GM12875 (cell line): ENCODE results near the gene NRTN.
"Not testable (repeated sequence)": the region's sequence is repeated elsewhere in the genome, so short reads cannot be mapped to it uniquely, and the experiment has no call there.

ENCODE experiments used
- H3K4me3 ChIP-seq: one replicate; pipeline ENCODE4 v1.5.1; 2011; ENCODE audit warnings: low read depth, low read length, control low read depth
- TF ChIP-seq, protein P1 (sequence below): IDR thresholded peaks from 2 replicates; pipeline ENCODE4 v1.5.1; 2011; ENCODE audit warnings: low read depth, mild to moderate bottlenecking, control low read depth, inconsistent platforms, low read length, moderate library complexity, borderline replicate concordance; ENCODE audit not compliant: insufficient read depth

NRTN gene

DNA sequence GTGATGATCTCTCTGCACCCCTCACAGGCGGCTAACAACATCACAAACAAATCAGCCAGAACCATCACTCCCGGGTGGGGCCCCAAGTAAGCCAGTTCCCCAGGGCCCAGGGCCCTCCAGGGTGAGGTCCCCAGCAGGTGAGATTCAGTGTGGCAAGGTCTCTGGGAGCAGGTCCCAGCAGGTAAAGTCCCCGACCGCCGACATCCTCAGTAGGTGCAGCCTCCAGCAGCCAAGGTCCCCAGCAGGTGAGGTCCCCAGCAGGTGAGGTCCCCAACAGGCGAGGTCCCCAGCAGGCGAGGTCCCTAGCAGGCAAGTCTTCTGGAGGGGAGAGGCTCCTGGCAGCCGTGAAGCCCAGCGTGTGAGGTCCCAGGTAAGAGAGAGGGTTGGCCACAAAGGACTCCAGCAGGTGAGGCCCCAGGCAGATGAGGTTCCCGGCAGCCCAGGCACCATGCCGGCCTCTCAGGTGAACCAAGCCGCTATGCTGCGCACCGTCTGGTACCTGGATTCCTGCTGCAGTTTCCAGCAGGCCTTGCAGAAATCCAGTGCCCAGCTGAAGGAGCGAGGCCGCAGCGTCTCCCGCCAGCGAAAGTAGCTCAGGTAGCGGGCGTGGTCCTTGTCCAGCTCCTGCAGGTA, 38.5 kb downstream of the NRTN start:
- TF ChIP-seq, protein P1, sequence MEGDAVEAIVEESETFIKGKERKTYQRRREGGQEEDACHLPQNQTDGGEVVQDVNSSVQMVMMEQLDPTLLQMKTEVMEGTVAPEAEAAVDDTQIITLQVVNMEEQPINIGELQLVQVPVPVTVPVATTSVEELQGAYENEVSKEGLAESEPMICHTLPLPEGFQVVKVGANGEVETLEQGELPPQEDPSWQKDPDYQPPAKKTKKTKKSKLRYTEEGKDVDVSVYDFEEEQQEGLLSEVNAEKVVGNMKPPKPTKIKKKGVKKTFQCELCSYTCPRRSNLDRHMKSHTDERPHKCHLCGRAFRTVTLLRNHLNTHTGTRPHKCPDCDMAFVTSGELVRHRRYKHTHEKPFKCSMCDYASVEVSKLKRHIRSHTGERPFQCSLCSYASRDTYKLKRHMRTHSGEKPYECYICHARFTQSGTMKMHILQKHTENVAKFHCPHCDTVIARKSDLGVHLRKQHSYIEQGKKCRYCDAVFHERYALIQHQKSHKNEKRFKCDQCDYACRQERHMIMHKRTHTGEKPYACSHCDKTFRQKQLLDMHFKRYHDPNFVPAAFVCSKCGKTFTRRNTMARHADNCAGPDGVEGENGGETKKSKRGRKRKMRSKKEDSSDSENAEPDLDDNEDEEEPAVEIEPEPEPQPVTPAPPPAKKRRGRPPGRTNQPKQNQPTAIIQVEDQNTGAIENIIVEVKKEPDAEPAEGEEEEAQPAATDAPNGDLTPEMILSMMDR, result no peak
- H3K4me3 ChIP-seq, result no peak overlapping the region

DNA sequence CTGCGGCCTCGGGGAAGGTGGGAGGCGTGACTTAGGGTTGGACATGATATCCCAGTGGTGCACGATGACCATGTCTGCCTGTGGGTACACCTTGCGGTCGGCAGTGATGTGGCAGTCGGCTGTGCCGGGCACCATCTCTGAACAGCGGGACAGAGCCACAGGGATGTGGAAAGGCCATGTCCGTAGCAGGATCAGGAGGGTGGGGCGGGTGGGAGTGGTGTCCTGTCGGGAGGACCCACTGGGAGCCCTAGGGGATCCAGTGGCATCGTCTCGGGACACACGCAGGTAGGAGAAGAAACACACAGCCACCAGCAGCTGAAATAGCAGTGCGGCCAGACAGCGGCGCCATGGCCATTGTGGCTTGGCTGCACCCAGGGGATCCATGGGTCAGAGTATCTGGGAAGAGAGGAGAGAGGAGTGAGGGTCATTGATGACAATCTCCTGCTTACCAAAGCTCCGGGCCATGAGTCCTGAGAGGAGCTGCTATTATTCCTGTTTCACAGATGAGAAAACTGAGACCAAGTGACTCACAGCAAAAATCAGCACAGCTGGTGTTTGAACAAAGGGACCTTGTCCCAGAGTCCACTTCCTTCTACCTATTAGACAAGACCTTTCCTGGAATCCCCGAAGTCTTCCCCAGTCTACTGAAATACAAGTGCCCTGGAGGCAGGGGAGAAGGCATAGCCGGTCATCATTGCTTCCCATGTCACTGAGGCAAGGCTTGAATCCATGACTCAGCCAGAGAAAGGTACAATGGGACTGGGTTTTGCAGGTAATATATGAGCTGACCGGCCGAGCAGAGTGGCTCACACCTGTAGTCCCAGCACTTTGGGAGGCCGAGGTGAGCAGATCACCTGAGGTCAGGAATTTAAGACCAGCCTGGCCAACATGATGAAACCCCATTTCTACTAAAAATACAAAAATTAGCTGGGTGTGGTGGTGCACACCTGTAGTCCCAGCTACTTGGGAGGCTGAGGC, 39.9 kb downstream of the NRTN start:
- TF ChIP-seq, protein P1, result no peak

DNA sequence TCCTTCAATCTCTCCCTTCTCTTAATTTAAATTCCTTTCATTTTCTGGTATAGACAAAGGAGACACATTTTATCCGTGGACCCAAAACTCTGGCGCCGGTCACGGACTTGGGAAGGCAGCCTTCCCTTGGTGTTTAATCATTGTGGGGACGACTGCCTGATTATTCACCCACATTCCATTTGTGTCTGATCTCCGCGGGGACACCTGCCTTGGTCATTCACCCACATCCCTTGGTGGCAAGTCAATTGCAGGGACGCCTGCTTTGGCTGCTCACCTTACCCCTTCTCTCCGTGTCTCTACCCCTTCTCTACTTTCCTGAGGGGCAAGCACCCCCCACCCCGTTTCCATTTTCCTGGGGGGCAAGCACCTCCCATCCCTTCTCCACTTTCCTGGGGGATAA, 43.0 kb downstream of the NRTN start:
- H3K4me3 ChIP-seq, result not testable (repeated sequence)

More for the DNA sequence above, 39.9 kb downstream of the NRTN start:
- no peak overlapping the region for H3K4me3 ChIP-seq

DNA sequence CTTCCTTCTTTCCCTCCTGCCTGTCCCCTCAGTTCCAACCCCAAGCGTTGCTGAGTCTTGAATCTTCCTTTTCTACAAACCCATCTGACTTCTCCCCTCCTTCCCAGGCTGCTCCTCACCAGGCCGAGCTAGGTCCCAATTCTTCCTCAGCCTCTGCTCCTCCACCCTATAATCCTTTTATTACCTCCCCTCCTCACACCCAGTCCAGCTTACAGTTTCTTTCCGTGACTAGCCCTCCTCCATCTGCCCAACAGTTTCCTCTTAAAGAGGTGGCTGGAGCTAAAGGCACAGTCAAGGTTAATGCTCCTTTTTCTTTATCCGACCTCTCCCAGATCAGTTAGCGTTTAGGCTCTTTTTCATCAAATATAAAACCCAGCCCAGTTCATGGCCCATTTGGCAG, 43.8 kb downstream of the NRTN start:
- H3K4me3 ChIP-seq, result not testable (repeated sequence)

DNA sequence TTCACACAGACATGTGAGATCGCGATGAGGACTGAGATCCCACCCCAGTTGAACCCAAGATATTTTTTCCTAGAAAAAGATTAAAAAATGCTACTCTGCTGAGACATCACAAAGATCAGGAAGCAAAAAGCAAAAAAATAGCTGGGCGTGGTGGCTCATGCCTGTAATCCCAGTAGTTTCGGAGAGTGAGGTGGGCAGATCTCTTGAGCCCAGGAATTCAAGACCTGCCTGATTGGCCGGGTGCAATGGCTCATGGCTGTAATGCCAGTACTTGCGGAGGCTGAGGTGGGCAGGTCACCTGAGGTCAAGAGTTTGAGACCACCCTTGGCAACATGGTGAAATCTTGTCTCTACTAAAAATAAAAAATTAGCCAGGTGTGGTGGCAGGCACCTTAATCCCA, 45.3 kb downstream of the NRTN start:
- TF ChIP-seq, protein P1, result no peak
- H3K4me3 ChIP-seq, result no peak overlapping the region

DNA sequence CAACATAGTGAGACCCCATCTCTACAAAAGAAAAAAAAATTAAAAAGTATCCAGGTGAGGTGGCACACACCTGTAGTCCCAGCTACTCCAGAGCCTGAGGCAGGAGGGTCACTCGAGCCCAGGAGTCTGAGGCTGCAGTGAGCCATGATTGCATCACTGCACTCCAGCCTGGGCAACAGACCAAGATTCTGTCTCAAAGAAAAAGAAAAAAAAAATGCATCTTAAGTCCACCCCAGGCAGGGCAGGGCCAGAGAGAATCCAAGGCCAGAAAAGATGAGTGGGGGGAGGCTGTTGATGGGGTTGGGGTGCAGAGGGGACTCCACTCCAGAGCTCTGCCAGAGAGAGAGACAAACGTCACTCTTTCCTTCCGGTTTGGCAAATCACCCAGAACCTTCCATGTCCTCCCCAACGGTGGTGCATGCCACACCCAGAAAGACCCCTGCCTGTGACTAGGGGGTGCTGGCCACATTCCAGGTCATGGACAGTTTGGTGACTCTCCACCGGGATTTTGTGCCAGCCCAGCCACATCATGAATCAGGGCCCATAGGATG, 46.0 kb downstream of the NRTN start:
- TF ChIP-seq, protein P1, result no peak
- no peak overlapping the region for H3K4me3 ChIP-seq

DNA sequence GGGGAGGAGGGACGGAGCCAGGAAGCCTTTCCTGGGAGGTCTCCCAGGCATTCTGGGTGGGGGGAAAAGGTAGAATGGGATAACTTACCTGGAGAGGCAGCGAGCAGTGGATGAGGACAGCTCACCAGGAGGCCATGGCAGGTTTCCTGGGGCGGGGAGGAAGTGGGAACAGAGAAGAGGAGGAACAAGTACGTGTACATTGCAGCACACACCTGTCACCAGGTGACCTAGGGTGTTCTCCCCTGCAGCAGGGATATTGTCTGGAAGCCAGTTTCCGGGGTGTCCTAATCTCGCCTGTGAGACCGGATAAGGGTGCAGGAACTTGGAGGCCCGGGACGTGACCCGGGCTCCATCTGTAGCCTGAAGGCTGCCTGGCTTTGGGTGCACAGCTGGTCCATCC, 46.4 kb downstream of the NRTN start, which contains the start of gene FUT3:
Gene FUT3, minus strand, starts transcription at position 148 of the 400 bp plus-strand sequence.
- TF ChIP-seq, protein P1, result no peak
- no peak within 1 kb of the TSS for H3K4me3 ChIP-seq

DNA sequence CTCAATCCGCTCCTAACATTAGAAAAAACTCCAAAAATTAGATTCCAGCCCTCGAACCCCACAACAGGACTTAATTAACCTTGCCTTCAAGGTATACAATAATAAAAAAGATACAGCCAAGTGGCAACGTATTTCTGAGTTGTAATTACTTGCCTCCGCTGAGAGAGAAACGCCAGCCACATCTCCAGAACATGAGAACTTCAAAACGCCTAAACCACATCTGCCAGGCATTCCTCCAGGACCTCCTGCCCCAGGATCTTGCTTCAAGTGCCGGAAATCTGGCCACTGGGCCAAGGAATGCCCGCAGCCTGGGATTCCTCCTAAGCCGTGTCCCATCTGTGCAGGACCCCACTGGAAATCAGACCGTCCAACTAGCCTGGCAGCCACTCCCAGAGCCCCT, 49.3 kb downstream of the NRTN start:
- H3K4me3 ChIP-seq, result not testable (repeated sequence)

DNA sequence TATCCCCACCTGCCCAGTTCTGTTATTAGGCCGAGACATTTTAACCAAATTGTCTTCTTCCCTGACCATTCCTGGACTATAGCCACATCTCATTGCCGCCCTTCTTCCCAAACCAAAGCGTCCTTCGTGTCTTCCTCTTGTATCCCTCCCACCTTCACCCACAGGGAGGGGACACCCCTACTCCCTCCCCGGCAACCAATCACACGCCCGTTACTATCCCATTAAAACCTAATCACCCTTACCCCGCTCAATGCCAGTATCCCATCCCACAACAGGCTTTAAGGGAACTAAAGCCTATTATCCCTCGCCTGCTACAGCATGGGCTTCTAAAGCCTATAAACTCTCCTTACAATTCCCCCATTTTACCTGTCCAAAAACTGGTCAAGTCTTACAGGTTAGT, 50.3 kb downstream of the NRTN start:
- H3K4me3 ChIP-seq, result not testable (repeated sequence)
